A673 (cell line): ENCODE measurements around the gene CEBPB. TPM values are rescaled to one million over a fixed set of nuclear protein-coding genes. Genes with fewer than 3 reads are reported as not detected.
A peak's percentile ranks its signal among the peaks of the same experiment; 100 is the strongest.

Experiments
- BruUV-seq: library from RNA; stranded (reverse); fragments of 400-500 nt; replicated peaks from 2 replicates; lab custom pipeline; 2021; lab: Mats Ljungman, UMichigan
- CTCF ChIA-PET: fragments of 300-600 bp; sonication (Branson Sonifier 250); formaldehyde crosslinking; loops from one replicate; lab custom pipeline; 2022; ENCODE audit warnings: antibody characterized with exemption; lab: Charles Lee
- POLR2A ChIA-PET: fragments of 300-600 bp; sonication (Branson Sonifier 250); formaldehyde crosslinking; loops from one replicate; lab custom pipeline; 2022; ENCODE audit warnings: antibody characterized with exemption; ENCODE audit not compliant: low non-redundant PET; lab: Charles Lee
- DNase-seq: peaks from one replicate; pipeline ENCODE4 v3.0.0-alpha.2; 2015; ENCODE audit warnings: low spot score
- H3K27ac ChIP-seq: fragments of 200-600 bp; sonication (generic); 2 replicates; pipeline ENCODE4 v1.5.1; 2016; ENCODE audit warnings: mixed run types, low read depth, mild to moderate bottlenecking, mixed read lengths, antibody characterized with exemption, low read length; ENCODE audit not compliant: poor library complexity, severe bottlenecking
- H3K27me3 ChIP-seq: fragments of 200-600 bp; sonication (generic); replicated peaks from 2 replicates; pipeline ENCODE4 v1.6.1; 2017; ENCODE audit warnings: mixed run types, low read depth, mild to moderate bottlenecking, mixed read lengths, antibody characterized with exemption, low read length; ENCODE audit not compliant: insufficient read depth, poor library complexity
- H3K36me3 ChIP-seq: fragments of 200-600 bp; sonication (generic); 2 replicates; pipeline ENCODE4 v1.6.1; 2016; ENCODE audit warnings: mixed run types, mild to moderate bottlenecking, mixed read lengths, antibody characterized with exemption, low read length; ENCODE audit not compliant: insufficient read depth, poor library complexity, severe bottlenecking
- H3K4me1 ChIP-seq: fragments of 200-600 bp; sonication (generic); 2 replicates; pipeline ENCODE4 v1.6.1; 2017; ENCODE audit warnings: mixed run types, mild to moderate bottlenecking, mixed read lengths, antibody characterized with exemption, low read length; ENCODE audit not compliant: insufficient read depth, poor library complexity, severe bottlenecking
- H3K4me3 ChIP-seq: fragments of 200-600 bp; sonication (generic); 2 replicates; pipeline ENCODE4 v1.5.1; 2016; ENCODE audit warnings: low read depth, mixed run types, mild to moderate bottlenecking, mixed read lengths, low read length; ENCODE audit not compliant: poor library complexity, severe bottlenecking
- H3K9me3 ChIP-seq: fragments of 200-600 bp; sonication (generic); 2 replicates; pipeline ENCODE4 v1.6.1; 2016; ENCODE audit warnings: mixed run types, low read depth, mild to moderate bottlenecking, mixed read lengths, antibody characterized with exemption, low read length; ENCODE audit not compliant: poor library complexity, severe bottlenecking
- EZH2 ChIP-seq: fragments of 200-600 bp; sonication (generic); IDR thresholded peaks from 2 replicates; pipeline ENCODE4 v1.6.1; 2017; ENCODE audit warnings: borderline replicate concordance, low read depth, mild to moderate bottlenecking, mixed read lengths, antibody characterized with exemption, low read length; ENCODE audit not compliant: poor library complexity, severe bottlenecking
- intact Hi-C: fragments of 100-400 bp; cut with micrococcal nuclease; formaldehyde crosslinking; loops from one replicate; pipeline ENCODE4 v1.10.0; 2022; ENCODE audit not compliant: unreplicated experiment
- total RNA-seq: library from RNA; stranded (reverse); gene quantifications from 2 replicates; pipeline ENCODE4 v1.2.3, GENCODE V29; 2021
- TF ChIP-seq, protein P1 (sequence below): fragments of 300-800, 200-600 bp; sonication (generic); conservative IDR thresholded peaks from 2 replicates; pipeline ENCODE4 v1.5.1; 2017; ENCODE audit warnings: low read depth, mild to moderate bottlenecking, antibody characterized with exemption, low read length, moderate library complexity, mixed read lengths

CEBPB gene
- total RNA-seq, 1 experiment from 2014 or later, result 130 TPM

DNA sequence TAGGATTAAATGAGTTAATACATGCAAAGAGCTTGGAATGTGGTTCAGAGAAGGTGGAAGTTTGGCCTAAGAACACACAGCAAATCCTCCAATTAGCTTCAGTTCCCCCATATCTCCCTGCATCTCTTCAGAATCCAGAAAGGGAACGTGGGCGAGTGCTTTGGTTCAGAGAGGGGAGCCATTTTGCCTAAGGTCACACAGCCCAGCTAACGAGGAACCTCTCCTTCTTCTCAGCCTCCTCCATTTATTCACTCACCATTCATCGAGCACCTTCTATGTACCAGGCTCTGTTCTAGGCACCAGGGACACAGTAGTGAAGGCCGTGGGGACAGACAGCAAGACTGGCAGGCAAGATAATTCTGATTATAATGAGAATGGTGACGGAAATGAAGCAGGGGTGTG lies 2.3 kb upstream of the CEBPB start:
- BruUV-seq, result no TSS peak
- no peaks in the 10 kb centered on the region for H3K9me3 ChIP-seq
- no peak for DNase-seq
- H3K27ac ChIP-seq, result peak overlapping the region; percentile 69
- intact Hi-C loops, result loop anchor here (5.0 kb wide), 1 partner anchor 599 kb away; no protein-coding TSS in a partner anchor
- H3K36me3 ChIP-seq, result peaks cover 12% of the 10 kb centered on the region
- CTCF ChIA-PET, result interaction anchor here (0.6 to 2.2 kb wide), 4 partner anchors 272 to 605 kb away, joined by 3 to 9 read pairs (median 4); no protein-coding TSS in a partner anchor
- no peak overlapping the region for H3K4me3 ChIP-seq
- no peak for TF ChIP-seq EZH2
- TF ChIP-seq, protein P1, sequence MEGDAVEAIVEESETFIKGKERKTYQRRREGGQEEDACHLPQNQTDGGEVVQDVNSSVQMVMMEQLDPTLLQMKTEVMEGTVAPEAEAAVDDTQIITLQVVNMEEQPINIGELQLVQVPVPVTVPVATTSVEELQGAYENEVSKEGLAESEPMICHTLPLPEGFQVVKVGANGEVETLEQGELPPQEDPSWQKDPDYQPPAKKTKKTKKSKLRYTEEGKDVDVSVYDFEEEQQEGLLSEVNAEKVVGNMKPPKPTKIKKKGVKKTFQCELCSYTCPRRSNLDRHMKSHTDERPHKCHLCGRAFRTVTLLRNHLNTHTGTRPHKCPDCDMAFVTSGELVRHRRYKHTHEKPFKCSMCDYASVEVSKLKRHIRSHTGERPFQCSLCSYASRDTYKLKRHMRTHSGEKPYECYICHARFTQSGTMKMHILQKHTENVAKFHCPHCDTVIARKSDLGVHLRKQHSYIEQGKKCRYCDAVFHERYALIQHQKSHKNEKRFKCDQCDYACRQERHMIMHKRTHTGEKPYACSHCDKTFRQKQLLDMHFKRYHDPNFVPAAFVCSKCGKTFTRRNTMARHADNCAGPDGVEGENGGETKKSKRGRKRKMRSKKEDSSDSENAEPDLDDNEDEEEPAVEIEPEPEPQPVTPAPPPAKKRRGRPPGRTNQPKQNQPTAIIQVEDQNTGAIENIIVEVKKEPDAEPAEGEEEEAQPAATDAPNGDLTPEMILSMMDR, result no peak
- POLR2A ChIA-PET, result no interaction called here
- H3K27me3 ChIP-seq, result no peaks in the 10 kb centered on the region
- peaks cover 34% of the 10 kb centered on the region for H3K4me1 ChIP-seq

DNA sequence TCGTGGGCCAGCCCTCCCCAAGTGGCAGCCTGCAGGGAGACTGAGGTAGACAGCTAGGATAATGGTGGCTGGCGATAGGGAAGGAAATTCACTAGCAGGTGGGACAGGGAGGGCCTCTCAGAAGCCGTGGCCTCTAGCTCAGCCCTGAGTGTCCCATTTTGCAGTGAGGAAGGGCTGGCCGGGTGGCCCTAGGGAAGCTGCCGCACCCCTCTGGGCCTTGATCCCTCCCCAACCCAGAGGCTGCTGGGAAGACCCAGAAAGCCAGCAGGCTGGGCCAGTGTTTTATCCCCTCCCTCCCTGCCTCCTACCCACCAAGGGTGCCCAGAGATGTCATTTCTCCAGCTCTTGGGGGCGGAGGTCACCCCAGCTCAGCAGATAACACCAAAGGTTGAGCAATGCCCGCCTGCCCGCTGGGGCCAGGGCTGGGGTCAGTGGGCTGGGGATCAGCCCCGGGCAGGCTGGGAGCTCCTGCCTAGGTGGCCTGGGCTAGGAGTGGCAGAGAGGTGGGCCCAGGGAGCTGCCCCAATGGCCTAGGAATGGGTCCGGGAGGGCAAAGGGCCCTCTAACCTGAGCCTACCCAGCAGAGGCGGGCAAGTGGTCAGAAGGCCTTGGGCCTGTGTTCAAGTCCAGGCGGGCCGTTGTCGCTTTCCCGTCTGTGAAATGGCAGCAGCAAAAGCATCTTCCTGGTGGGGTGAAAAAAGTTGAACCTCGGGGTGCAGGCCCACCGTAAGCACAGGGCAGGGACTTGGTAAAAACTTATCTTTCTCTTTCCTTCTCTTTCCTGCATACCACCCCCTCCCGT lies 1.6 kb upstream of the CEBPB start:
- no peaks in the 10 kb centered on the region for H3K27me3 ChIP-seq
- TF ChIP-seq, protein P1, result no peak
- TF ChIP-seq EZH2, result no peak
- BruUV-seq, result no TSS peak
- H3K36me3 ChIP-seq, result peaks cover 19% of the 10 kb centered on the region
- intact Hi-C loops, result loop anchor here (5.0 kb wide), 1 partner anchor 598 kb away; no protein-coding TSS in a partner anchor
- H3K4me3 ChIP-seq, result no peak overlapping the region
- H3K4me1 ChIP-seq, result peaks cover 35% of the 10 kb centered on the region
- no peak for DNase-seq
- POLR2A ChIA-PET, result no interaction called here
- CTCF ChIA-PET, result interaction anchor here (2.1 to 2.2 kb wide), 2 partner anchors 275 to 390 kb away, joined by 6 to 9 read pairs; no protein-coding TSS in a partner anchor
- no peaks in the 10 kb centered on the region for H3K9me3 ChIP-seq
- H3K27ac ChIP-seq, result peak overlapping the region; percentile 99

DNA sequence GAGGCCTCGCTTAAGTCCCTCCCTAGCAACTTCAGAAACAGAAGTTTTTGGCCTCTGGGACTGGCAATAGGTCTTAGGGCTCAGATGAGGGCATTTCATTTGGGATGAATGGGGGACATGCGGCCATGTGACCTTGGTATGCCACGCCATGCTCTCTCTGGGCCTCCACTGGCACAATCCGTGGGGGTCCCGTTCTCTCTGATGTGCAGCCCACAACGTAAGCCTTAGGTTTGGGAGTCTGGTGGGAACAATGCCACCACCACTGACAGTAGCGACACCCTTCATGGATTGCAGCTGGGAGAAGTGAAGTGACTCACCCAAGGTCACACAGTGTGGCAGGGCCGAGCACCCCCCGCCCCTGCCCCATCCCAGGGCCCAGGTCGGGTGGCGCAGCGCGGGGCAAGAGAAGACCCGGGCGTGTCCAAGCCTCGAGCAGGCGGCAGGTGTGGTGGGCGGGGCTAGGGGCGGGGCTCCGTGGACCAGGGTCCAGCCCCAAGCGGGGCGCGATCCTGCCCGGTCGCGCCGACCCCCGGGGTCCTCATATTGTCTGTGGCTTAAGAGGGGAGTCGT lies 864 bp upstream of the CEBPB start:
- CTCF ChIA-PET, result no interaction called here
- intact Hi-C loops, result loop anchor here (1.0 to 5.0 kb wide), 4 partner anchors 189 to 598 kb away; no protein-coding TSS in a partner anchor
- DNase-seq, result no peak

More for the DNA sequence above, 864 bp upstream of the CEBPB start:
- H3K9me3 ChIP-seq, result no peaks in the 10 kb centered on the region
- POLR2A ChIA-PET, result no interaction called here
- H3K36me3 ChIP-seq, result peaks cover 26% of the 10 kb centered on the region
- no TSS peak for BruUV-seq
- H3K4me3 ChIP-seq, result peak overlapping the region; percentile 97
- TF ChIP-seq, protein P1, result no peak
- TF ChIP-seq EZH2, result no peak
- no peaks in the 10 kb centered on the region for H3K27me3 ChIP-seq
- H3K27ac ChIP-seq, result peak overlapping the region; percentile 99
- H3K4me1 ChIP-seq, result peaks cover 42% of the 10 kb centered on the region
